Ovary (tissue), 9 donors: ENCODE data around the gene FCN2. TPM values are rescaled to one million over a fixed set of nuclear protein-coding genes. Genes with fewer than 3 reads are reported as not detected.

ENCODE experiments used
- DNase-seq, 5 donors: peaks; one replicate each; pipeline ENCODE4 v3.0.0-alpha.2; 2019 to 2020
- H3K27ac ChIP-seq, 2 donors: fragments of 200-600 bp; one replicate each; pipeline versions ENCODE4 v1.5.1 to v1.8.0; 2019 to 2022
- H3K27me3 ChIP-seq: fragments of 200-600 bp; one replicate; pipeline ENCODE4 v1.8.0; 2022
- H3K36me3 ChIP-seq: fragments of 200-600 bp; sonication (generic); one replicate; pipeline ENCODE4 v1.5.1; 2019
- H3K4me1 ChIP-seq: one replicate; pipeline ENCODE4 v1.8.1; 2013; ENCODE audit warnings: mild to moderate bottlenecking, moderate library complexity; ENCODE audit not compliant: insufficient read depth
- H3K4me3 ChIP-seq: fragments of 200-600 bp; sonication (generic); one replicate; pipeline ENCODE4 v1.5.1; 2017
- H3K9me3 ChIP-seq, 2 donors: fragments of 200-600 bp in 1 of 2; sonication (generic) in 1 of 2; one replicate each; pipeline versions ENCODE4 v1.5.1 to v1.8.1; 2013 to 2019; ENCODE audit warnings: mild to moderate bottlenecking in 1 of 2, moderate library complexity in 1 of 2
- CTCF ChIP-seq, 3 donors: fragments of 450-650 bp in 2 of 3; fragments of 200-600 bp in 1 of 3; IDR thresholded peaks; one replicate each; pipeline versions ENCODE4 v1.5.1 to v1.8.0; 2016 to 2022; ENCODE audit warnings: antibody characterized with exemption in 3 of 3, mild to moderate bottlenecking in 1 of 3
- EP300 ChIP-seq: sonication (generic); formaldehyde crosslinking; IDR thresholded peaks from one replicate; pipeline ENCODE4 v1.6.1; 2017; ENCODE audit warnings: antibody characterized with exemption
- POLR2A ChIP-seq: fragments of 450-650 bp; IDR thresholded peaks from one replicate; pipeline ENCODE4 v1.6.1; 2017; ENCODE audit warnings: antibody characterized with exemption, mild to moderate bottlenecking, moderate library complexity
- WGBS, 3 donors: extraction: QIAGEN DNeasy Blood & Tissue Kit in 1 of 3; methylation state at CpG; one replicate each; pipeline versions ENCODE4 v1.1.5 to v1.1.7; 2013 to 2017; 5-methylcytosine and 5-hydroxymethylcytosine counted together
- intact Hi-C, 4 donors: fragments of 100-400 bp; cut with DNase I; formaldehyde crosslinking; loops; one replicate each; pipeline versions ENCODE4 v1.11.0 to v1.15.1; 2022 to 2023
- polyA plus RNA-seq, 2 donors: library from polyadenylated mRNA; stranded (reverse); fragments of 200-250 nt in 1 of 2; fragments of 350-450 nt in 1 of 2; fragmentation: Illumina TruSeq in 1 of 2; extraction: RNeasy Lipid Tissue Mini Kit (QIAGEN cat#74804) in 1 of 2; gene quantifications; one replicate each; pipeline ENCODE4 v1.2.3, GENCODE V29; 2013 to 2014
- total RNA-seq, 7 donors: library from RNA; depleted of rRNA in 2 of 7; stranded (reverse); fragments of >200 nt in 2 of 7; fragmentation: NEBNext Ultra II Directional in 3 of 7; extraction: Animal tissue kit (Norgen Biotek cat#: 25700) in 3 of 7; gene quantifications; one replicate each; pipeline versions ENCODE4 v1.1.0 to v1.2.4, GENCODE V29; 2016 to 2023
- donor health status: DM: no; HTN: no; CAD: no; lungs with moderate emphysema.
- donor health status: DM: no; HTN: no; CAD: no.
- donor health status: Bipolar disorder and iron deficiency.
- donor health status: DM: yes; HTN: yes; CAD: no.
- donor health status: DM: no; HTN: no; CAD: no.
- donor health status: DM: yes; HTN: yes; CAD: no.

FCN2 gene
- total and polyA plus RNA-seq, 9 donors, result 0.23 to 1.1 (median 0.33) TPM; not detected in 4

GRCh38 chr9:134836406-134836970 lies 44.1 kb upstream of the FCN2 start:
- 80 to 91% (median 85%) methylated on average over 16 to 19 of the region's 19 CpGs for WGBS, 3 donors
- no peak for TF ChIP-seq CTCF (IDR thresholded peaks at IDR 0.05)
- TF ChIP-seq POLR2A, result no peak
- no peak for TF ChIP-seq EP300
- DNase-seq, result no peak
- Histone ChIP-seq H3K27ac (no peak overlapping the region), H3K27me3 (no peaks in the 10 kb centered on the region), H3K4me3 (no peak overlapping the region), H3K9me3 (no peaks in the 10 kb centered on the region), H3K36me3 (no peaks in the 10 kb centered on the region), H3K4me1 (no peaks in the 10 kb centered on the region)
- intact Hi-C loops, result no loop called here

- Histone ChIP-seq H3K36me3 (no peaks in the 10 kb centered on the region), H3K9me3 (no peaks in the 10 kb centered on the region), H3K27ac (no peak overlapping the region), H3K4me3 (no peak overlapping the region), H3K27me3 (no peaks in the 10 kb centered on the region), H3K4me1 (no peaks in the 10 kb centered on the region)
- intact Hi-C loops, result no loop called here
- no peak for DNase-seq
- WGBS, 3 donors, result 89 to 92% (median 91%) methylated on average over 12 of the region's 12 CpGs
- TF ChIP-seq EP300, result no peak
- TF ChIP-seq CTCF (IDR thresholded peaks at IDR 0.05), result no peak
- TF ChIP-seq POLR2A, result no peak
Measured at GRCh38 chr9:134837529-134837928, 43.1 kb upstream of the FCN2 start.

GRCh38 chr9:134838651-134839454 lies 41.8 kb upstream of the FCN2 start:
- Histone ChIP-seq H3K4me1 (no peaks in the 10 kb centered on the region), H3K4me3 (no peak overlapping the region), H3K36me3 (no peaks in the 10 kb centered on the region), H3K27me3 (no peaks in the 10 kb centered on the region), H3K27ac (no peak overlapping the region), H3K9me3 (no peaks in the 10 kb centered on the region)
- no peak for TF ChIP-seq CTCF (IDR thresholded peaks at IDR 0.05)
- TF ChIP-seq EP300, result no peak
- TF ChIP-seq POLR2A, result no peak
- intact Hi-C loops, result no loop called here
- DNase-seq, result no peak
- 75 to 83% (median 78%) methylated on average over 34 of the region's 34 CpGs for WGBS, 3 donors

GRCh38 chr9:134839455-134840125 lies 41.0 kb upstream of the FCN2 start:
- Histone ChIP-seq H3K4me3 (no peak overlapping the region), H3K9me3 (no peaks in the 10 kb centered on the region), H3K4me1 (no peaks in the 10 kb centered on the region), H3K27ac (no peak overlapping the region), H3K36me3 (no peaks in the 10 kb centered on the region), H3K27me3 (no peaks in the 10 kb centered on the region)
- TF ChIP-seq EP300, result no peak
- DNase-seq, result no peak
- intact Hi-C loops, result no loop called here
- 90 to 92% (median 90%) methylated on average over 21 of the region's 21 CpGs for WGBS, 3 donors

- no peak for DNase-seq
- H3K27me3 ChIP-seq, result no peaks in the 10 kb centered on the region
- intact Hi-C loops, result no loop called here
- WGBS, 3 donors, result 81 to 86% (median 84%) methylated on average over 12 of the region's 12 CpGs
- H3K4me3 ChIP-seq, result no peak overlapping the region
- H3K4me1 ChIP-seq, result no peaks in the 10 kb centered on the region
- H3K9me3 ChIP-seq, result no peaks in the 10 kb centered on the region
- no peak overlapping the region for H3K27ac ChIP-seq
- no peak for TF ChIP-seq EP300
- no peaks in the 10 kb centered on the region for H3K36me3 ChIP-seq
Measured at GRCh38 chr9:134840511-134840910, 40.1 kb upstream of the FCN2 start.
